Transverse colon (tissue), 4 donors: ENCODE data around the gene GBA2. TPM values are rescaled to one million over a fixed set of nuclear protein-coding genes. Genes with fewer than 3 reads are reported as not detected.

Source experiments
- DNase-seq: peaks from one replicate; pipeline ENCODE4 v3.0.0-alpha.2; 2019
- H3K27ac ChIP-seq, 4 donors: fragments of 200-600 bp; sonication (generic); 2 replicates each; pipeline ENCODE4 v1.5.1; 2016 to 2018; ENCODE audit warnings: inconsistent platforms in 4 of 4
- H3K27me3 ChIP-seq: fragments of 200-600 bp; sonication (generic); 2 replicates; pipeline ENCODE4 v1.5.1; 2017; ENCODE audit warnings: inconsistent platforms
- H3K36me3 ChIP-seq, 4 donors: fragments of 200-600 bp; sonication (generic); 2 replicates each; pipeline ENCODE4 v1.5.1; 2017 to 2019; ENCODE audit warnings: inconsistent platforms in 4 of 4
- H3K4me1 ChIP-seq, 4 donors: fragments of 200-600 bp; sonication (generic); 2 replicates each; pipeline ENCODE4 v1.5.1; 2017 to 2020; ENCODE audit warnings: inconsistent platforms in 4 of 4
- H3K4me3 ChIP-seq, 4 donors: fragments of 200-600 bp; sonication (generic); 1 replicate in 1 of 4; 2 replicates in 3 of 4; pipeline versions ENCODE4 v1.5.1 to v1.6.1; 2017 to 2019; ENCODE audit warnings: inconsistent platforms in 4 of 4
- H3K9me3 ChIP-seq, 2 donors: fragments of 200-600 bp; sonication (generic); 2 replicates each; pipeline ENCODE4 v1.5.1; 2017 to 2019; ENCODE audit warnings: inconsistent platforms in 2 of 2
- CTCF ChIP-seq, 5 experiments: fragments of 200-600 bp in 3 of 5; fragments of 450-650 bp in 2 of 5; sonication (generic) in 3 of 5; IDR thresholded peaks; 1 replicate in 2 of 5; 2 replicates in 3 of 5; pipeline ENCODE4 v1.5.1; 2016 to 2017; ENCODE audit warnings: antibody characterized with exemption in 5 of 5, inconsistent platforms in 3 of 5, mild to moderate bottlenecking in 2 of 5, moderate library complexity in 1 of 5
- EP300 ChIP-seq: sonication (generic); formaldehyde crosslinking; IDR thresholded peaks from one replicate; pipeline ENCODE4 v1.6.1; 2017; ENCODE audit warnings: antibody characterized with exemption, low read depth
- POLR2A ChIP-seq: fragments of 450-650 bp; IDR thresholded peaks from one replicate; pipeline ENCODE4 v1.6.1; 2016; ENCODE audit warnings: antibody characterized with exemption, mild to moderate bottlenecking, moderate library complexity
- POLR2AphosphoS5 ChIP-seq, 3 donors: sonication (generic); formaldehyde crosslinking; IDR thresholded peaks; one replicate each; pipeline ENCODE4 v1.6.1; 2016; ENCODE audit warnings: antibody characterized with exemption in 3 of 3
- WGBS, 2 donors: methylation state at CpG; one replicate each; pipeline ENCODE4 v1.1.5; 2018; ENCODE audit warnings: low coverage in 1 of 2; 5-methylcytosine and 5-hydroxymethylcytosine counted together
- in situ Hi-C, 4 donors: fragments of 200-750 bp; cut with MboI; loops; one replicate each; pipeline versions ENCODE4 v1.15.0 to v1.15.1; 2017; ENCODE audit warnings: low sequenced_read_pairs in 3 of 4, low pct_ligation_motif_present in 1 of 4, low pct_unique_long_range_greater_than_20kb in 1 of 4
- intact Hi-C: fragments of 100-400 bp; cut with DNase I; formaldehyde crosslinking; loops from one replicate; pipeline ENCODE4 v1.15.1; 2023; ENCODE audit warnings: low total_unique reads
- small RNA-seq, 4 donors: library from RNA; depleted of rRNA; stranded (forward); fragments of <200 nt; gene quantifications; one replicate each; pipeline ENCODE3, GENCODE V24; 2016
- total RNA-seq, 4 donors: library from RNA; depleted of rRNA; stranded (reverse); fragments of >200 nt; gene quantifications; one replicate each; pipeline ENCODE4 v1.1.0, GENCODE V29; 2016

GBA2 gene
- total RNA-seq, 4 donors from 2014 or later: 217 to 709 (median 255) TPM

- H3K4me3 ChIP-seq: peak overlapping the region; percentile 14 to 75 (median 58)
- no peaks in the 10 kb centered on the region for H3K27me3 ChIP-seq
- no peak for DNase-seq
- H3K9me3 ChIP-seq: no peaks in the 10 kb centered on the region
- H3K27ac ChIP-seq: peak overlapping the region; percentile 85 to 95 (median 92)
- WGBS, 2 donors: 60 to 68% methylated on average over 1 to 2 of the region's 2 CpGs
- intact Hi-C loops (no loop called here), in situ Hi-C loops (loop anchor here in 1 of 4 donors (25.0 kb wide), 1 partner anchor 700 kb away; the partner anchor contains the start of gene DNAJB5)
- peaks cover 0 to 6% (median 0%) of the 10 kb centered on the region in 4 donors for H3K36me3 ChIP-seq
- TF ChIP-seq POLR2A: no peak
- TF ChIP-seq CTCF (IDR thresholded peaks at IDR 0.05): no peak
- TF ChIP-seq POLR2AphosphoS5 (IDR thresholded peaks at IDR 0.05): no peak
- no peak for TF ChIP-seq EP300
- H3K4me1 ChIP-seq: peaks cover 0 to 21% (median 8%) of the 10 kb centered on the region in 4 donors
These were observed 61.7 kb downstream of the GBA2 start for GRCh38 chr9:35687306-35687705.

Small RNA genes lying within 50 kb of the gene (small RNA-seq; reads per million reads assigned to genes)
- 0 to 0.35 (median 0.21) reads per million in 4 donors for gene MIR6853

Other genes with a start within 250 kb of the GBA2 start
- 10 to 100 TPM; 11.9 to 69.2 (median 45.8) TPM for gene TESK1, start 144.0 kb downstream of the GBA2 start, total RNA-seq
- gene CD72, start 130.8 kb downstream of the GBA2 start, total RNA-seq: 10 to 100 TPM in 2 of 4 donors, 1 to 10 TPM in 2; 3.0 to 21.9 (median 10.9) TPM
- 1 to 10 TPM in 3 of 4 donors, not detected in 1; 1.2 to 6.7 (median 3.8) TPM for gene SIT1, start 98.3 kb downstream of the GBA2 start, total RNA-seq
- 1,000 to 10,000 TPM; 1,115 to 7,222 (median 2,718) TPM for gene RMRP, start 91.2 kb downstream of the GBA2 start, total RNA-seq
- 10 to 100 TPM; 32.0 to 50.1 (median 37.2) TPM for gene CCDC107, start 90.9 kb downstream of the GBA2 start, total RNA-seq
- gene ARHGEF39, start 84.0 kb downstream of the GBA2 start, total RNA-seq: 1 to 10 TPM; 1.6 to 7.4 (median 5.8) TPM
- not detected for gene CA9, start 75.3 kb downstream of the GBA2 start, total RNA-seq
- 1,000 to 10,000 TPM in 1 of 4 donors, 100 to 1,000 TPM in 3; 493 to 2,531 (median 633) TPM for gene TPM2, start 59.3 kb downstream of the GBA2 start, total RNA-seq
- 100 to 1,000 TPM; 158 to 328 (median 177) TPM for gene TLN1, start 17.0 kb downstream of the GBA2 start, total RNA-seq
- gene CREB3, start 16.6 kb downstream of the GBA2 start, total RNA-seq: 10 to 100 TPM; 22.4 to 69.7 (median 45.5) TPM
- 10 to 100 TPM; 30.3 to 47.5 (median 43.7) TPM for gene RGP1, start 59 bp upstream of the GBA2 start, total RNA-seq
- gene MSMP, start 5.0 kb upstream of the GBA2 start, total RNA-seq: not detected
- gene NPR2, start 42.4 kb upstream of the GBA2 start, total RNA-seq: 1 to 10 TPM; 1.1 to 6.8 (median 4.9) TPM
- gene SPAG8, start 63.0 kb upstream of the GBA2 start, total RNA-seq: 1 to 10 TPM in 2 of 4 donors, under 1 TPM in 1, not detected in 1; 0.41 to 3.0 (median 1.9) TPM
- 10 to 100 TPM; 16.8 to 58.0 (median 38.9) TPM for gene HINT2, start 65.8 kb upstream of the GBA2 start, total RNA-seq
- under 1 TPM in 1 of 4 donors, not detected in 3; 0.14 TPM for gene FAM221B, start 79.5 kb upstream of the GBA2 start, total RNA-seq
- gene TMEM8B, start 80.0 kb upstream of the GBA2 start, total RNA-seq: 10 to 100 TPM in 2 of 4 donors, 1 to 10 TPM in 2; 7.8 to 21.3 (median 9.6) TPM
- under 1 TPM in 1 of 4 donors, not detected in 3; 0.64 TPM for gene OR13J1, start 121.2 kb upstream of the GBA2 start, total RNA-seq
- gene HRCT1, start 157.0 kb upstream of the GBA2 start, total RNA-seq: 10 to 100 TPM; 23.9 to 60.2 (median 34.3) TPM
- gene SPAAR, start 160.3 kb upstream of the GBA2 start, total RNA-seq: 1 to 10 TPM in 1 of 4 donors, under 1 TPM in 1, not detected in 2; 0.68 to 2.5 TPM
- not detected for gene OR2S2, start 208.9 kb upstream of the GBA2 start, total RNA-seq